KG1 (cell line): ENCODE measurements around the gene XPR1.
"Not testable (repeated sequence)": the region's sequence is repeated elsewhere in the genome, so short reads cannot be mapped to it uniquely, and the experiment has no call there.

ENCODE experiments used
- DNase-seq: peaks from one replicate; lab custom pipeline; 2025; lab: John Stamatoyannopoulos, UW

Gene XPR1

DNA sequence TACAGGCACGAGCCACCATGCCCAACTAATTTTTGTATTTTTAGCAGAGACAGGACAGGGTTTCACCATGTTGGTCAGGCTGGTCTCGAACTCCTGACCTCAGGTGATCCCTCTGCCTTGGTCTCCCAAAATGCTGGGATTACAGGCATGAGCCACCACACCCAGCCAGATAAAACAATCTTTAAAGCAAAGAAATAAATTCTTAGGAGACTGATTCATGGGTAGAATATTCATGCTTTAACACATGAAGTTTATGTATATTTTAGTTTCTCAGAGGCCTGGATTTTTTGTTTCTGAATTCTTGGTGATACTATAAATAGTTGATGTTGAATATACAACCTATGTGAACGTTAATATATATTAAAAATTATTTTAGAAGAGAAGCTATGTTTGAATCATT is 153.5 kb downstream of the XPR1 start:
- DNase-seq = no peak

DNA sequence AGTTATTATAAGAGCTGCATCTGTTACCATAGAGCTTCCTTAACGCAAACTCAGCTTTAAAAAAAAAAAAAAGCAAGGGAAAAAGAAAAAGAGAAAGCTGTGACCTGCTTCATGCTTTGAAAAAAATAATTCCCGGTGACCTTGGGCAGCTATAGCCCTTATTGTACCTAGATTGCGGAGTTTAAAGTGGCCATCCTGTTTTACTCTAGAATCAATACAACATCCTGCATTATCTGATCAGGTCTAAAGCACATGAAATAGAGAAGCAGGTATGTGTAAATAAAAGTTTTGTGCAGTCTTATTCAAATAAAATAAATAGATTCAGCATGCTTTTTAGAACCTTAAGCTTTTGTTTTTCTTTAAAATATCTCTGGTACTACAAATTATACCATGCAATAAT is 154.1 kb downstream of the XPR1 start:
- DNase-seq = no peak

GRCh38 chr1:180786624-180787023 is 154.8 kb downstream of the XPR1 start:
- no peak for DNase-seq

DNA sequence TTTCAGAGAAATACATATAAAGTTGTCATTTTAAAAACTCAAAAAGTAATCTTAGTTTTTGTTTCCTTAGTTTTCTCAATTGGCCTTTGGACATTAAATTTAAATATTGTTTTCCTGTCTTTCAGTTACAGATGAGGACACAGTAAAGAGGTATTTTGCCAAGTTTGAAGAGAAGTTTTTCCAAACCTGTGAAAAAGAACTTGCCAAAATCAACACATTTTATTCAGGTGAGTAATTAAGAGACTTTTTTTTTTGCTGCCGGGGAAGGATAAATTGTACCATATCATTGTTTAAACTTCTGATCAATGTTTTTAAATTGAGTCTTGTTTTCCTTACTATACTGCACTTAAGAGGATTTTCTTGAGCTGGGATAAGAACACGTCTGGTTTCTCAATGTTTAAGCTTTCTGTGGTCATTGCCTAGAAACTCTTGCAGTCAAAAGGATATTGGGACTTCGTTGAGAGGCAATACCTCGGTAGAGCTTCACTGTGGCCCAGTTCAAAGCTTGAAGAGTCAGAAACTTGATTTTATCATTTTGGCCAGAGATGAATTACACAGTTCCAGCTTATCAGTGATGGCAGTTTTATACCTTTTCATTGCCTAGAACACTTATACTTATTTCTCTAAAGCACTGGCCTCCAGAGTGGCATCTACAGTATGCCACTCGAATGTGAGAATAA is 155.9 kb downstream of the XPR1 start:
- no peak for DNase-seq

- no peak for DNase-seq
These were observed 157.6 kb downstream of the XPR1 start for GRCh38 chr1:180789460-180789859.

GRCh38 chr1:180791152-180791551 is 159.3 kb downstream of the XPR1 start:
- DNase-seq = not testable (repeated sequence)

- DNase-seq = no peak
These were observed 160.0 kb downstream of the XPR1 start for GRCh38 chr1:180791806-180792205.

DNA sequence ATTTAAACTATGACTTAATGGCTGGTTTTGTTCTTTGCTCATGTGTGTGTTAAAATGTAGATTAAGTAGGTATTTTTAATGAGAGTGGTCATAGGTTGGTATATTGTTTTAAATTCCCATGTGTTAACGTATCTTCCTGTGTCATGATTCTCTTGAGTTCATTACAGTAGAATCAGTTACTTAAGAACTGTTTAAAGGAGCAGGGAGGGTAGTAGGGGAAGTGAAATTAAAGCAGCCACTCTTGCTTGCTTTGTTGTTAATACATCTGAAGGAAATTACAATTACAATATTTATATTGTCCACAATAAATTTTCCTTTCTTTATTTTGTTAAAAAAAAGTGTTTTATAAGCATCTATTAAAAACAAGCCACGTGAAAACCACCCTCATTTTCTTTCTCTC is 161.6 kb downstream of the XPR1 start:
- no peak for DNase-seq

DNA sequence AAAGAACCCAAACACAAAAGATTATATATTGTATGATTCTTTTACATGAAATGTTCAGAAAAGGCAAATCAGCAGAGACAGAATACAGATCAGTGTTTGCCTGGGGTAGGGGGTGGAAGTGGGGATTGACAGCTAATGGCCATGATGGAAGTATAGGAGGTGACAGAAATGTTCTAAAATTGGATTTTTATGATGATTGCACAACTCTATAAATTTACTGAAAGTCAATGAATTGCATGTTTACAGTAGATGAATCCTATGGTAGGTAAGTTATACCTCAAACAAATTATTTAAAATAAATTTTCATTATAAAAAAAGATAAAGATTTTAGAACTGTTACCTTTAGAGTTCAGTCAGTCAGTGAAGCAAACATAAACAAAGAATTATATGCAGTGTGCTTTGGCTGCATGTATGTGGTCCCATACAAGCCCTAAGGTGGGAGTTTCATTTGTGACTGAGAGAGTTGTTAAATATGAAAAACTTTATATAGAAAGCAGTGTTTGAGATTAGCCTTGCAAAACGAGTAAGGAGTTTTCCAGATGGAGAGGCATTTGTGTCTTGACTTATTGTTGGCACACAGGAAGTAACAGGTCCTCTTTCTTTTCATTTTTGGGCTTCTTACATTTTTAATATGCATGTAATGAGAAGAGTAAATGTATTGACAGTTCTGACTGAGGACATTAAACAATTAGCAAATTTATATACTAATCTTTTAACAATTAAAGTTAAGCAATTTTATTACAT is 165.2 kb downstream of the XPR1 start:
- DNase-seq = no peak

- no peak for DNase-seq
These were observed 169.1 kb downstream of the XPR1 start for GRCh38 chr1:180800945-180801344.

DNA sequence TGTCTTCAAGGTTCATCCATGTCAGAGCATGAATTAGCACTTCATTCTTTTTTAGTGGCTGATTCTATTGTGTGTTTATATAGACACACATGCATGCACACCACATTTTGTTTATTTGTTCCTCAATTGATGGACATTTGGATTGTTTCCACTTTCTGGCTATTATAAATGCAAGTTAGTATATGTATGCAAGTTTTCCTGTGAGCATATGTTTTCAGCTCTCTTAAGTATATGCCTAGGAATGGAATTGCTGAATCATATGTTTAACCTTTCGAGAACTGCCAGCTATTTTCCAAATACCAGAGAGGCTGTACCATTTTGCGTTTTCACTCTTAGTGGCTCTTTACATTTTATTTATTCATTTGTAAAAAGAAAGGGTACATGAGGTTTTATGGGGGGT is 171.0 kb downstream of the XPR1 start:
- DNase-seq = no peak

- DNase-seq = no peak
These were observed 173.5 kb downstream of the XPR1 start for GRCh38 chr1:180805316-180805715.

- no peak for DNase-seq
These were observed 179.5 kb downstream of the XPR1 start for GRCh38 chr1:180811298-180811697.

- DNase-seq = no peak
These were observed 180.1 kb downstream of the XPR1 start for GRCh38 chr1:180811886-180812285.

DNA sequence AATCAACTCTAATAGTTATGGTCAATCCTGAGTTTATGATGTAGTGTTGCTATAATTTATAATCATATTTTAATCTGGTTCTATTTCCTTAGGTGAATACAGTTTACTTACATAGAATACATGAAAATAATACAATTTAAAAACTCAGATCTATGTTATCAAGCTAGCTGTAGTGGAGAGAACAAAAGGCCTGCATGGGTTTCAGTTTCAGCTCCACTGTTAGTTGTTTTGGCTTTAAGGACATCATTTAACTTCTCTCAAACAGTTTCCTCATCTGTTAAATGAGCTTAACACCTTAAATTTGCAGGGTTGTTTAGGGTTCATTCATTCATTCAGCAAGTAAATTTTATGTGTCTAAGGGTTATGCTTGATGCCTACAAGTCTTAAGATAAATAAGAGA is 182.4 kb downstream of the XPR1 start:
- DNase-seq = no peak

DNA sequence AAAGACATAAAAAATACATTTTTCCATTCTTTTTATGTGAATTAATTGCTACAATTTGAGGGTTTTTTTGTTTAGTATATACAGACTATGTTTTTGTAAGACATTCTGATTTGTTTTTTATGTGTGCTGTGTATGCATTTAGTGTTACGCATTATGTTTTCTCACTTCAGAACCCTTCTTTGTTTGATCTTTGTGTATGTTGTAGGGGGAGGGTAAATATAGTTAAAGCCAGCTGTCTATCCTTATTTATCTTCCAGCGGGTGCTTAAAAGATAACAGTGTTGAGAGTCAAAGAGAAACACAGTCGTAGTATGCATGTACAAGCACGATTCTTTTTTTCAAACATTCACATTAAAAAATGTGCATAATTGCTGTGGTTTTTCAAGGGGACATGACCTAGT is 183.4 kb downstream of the XPR1 start:
- no peak for DNase-seq

GRCh38 chr1:180816132-180816531 is 184.3 kb downstream of the XPR1 start:
- DNase-seq = no peak

GRCh38 chr1:180821970-180822369 is 190.1 kb downstream of the XPR1 start:
- DNase-seq = no peak

DNA sequence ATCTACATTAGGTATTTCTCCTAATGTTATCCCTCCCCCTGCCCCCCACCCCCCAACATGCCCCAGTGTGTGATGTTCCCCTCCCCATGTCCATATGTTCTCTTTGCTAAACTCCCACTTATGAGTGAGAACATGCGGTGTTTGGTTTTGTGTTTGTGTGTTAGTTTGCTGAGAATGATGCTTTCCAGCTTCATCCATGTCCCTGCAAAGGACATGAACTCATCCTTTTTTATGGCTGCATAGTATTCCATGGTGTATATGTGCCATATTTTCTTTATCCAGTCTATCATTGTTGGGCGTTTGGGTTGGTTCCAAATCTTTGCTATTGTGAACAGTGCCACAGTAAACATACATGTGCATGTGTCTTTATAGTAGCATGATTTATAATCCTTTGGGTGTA is 199.7 kb downstream of the XPR1 start:
- DNase-seq = not testable (repeated sequence)

DNA sequence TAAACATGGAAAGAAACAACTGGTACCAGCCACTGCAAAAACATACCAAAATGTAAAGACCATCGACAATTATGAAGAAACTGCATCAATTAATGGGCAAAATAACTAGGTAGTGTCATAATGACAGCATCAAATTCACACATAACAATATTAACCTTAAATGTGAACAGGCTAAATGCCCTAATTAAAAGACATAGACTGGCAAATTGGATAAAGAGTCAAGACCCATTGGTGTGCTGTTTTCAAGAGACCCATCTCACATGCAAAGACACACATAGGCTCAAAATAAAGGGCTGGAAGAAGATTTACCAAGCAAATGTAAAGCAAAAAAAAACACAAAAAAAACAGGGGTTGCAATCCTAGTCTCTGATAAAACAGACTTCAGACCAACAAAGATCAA is 201.4 kb downstream of the XPR1 start:
- DNase-seq = not testable (repeated sequence)

DNA sequence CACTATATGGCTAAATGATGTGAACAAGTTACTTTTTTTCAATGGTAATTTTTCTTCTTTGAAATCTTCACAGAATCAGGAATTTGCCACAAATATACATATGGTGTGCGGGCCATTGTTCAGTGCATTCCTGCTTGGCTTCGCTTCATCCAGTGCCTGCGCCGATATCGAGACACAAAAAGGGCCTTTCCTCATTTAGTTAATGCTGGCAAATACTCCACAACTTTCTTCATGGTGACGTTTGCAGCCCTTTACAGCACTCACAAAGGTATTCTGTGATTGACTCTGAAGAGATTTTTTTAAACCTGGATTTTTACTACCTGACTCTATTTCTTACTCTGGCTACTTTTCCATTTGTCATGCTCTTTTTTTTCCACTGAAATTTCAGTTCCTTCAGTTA is 204.6 kb downstream of the XPR1 start:
- no peak for DNase-seq

GRCh38 chr1:180837020-180837419 is 205.2 kb downstream of the XPR1 start:
- no peak for DNase-seq

GRCh38 chr1:180838535-180838934 is 206.7 kb downstream of the XPR1 start:
- DNase-seq = no peak

DNA sequence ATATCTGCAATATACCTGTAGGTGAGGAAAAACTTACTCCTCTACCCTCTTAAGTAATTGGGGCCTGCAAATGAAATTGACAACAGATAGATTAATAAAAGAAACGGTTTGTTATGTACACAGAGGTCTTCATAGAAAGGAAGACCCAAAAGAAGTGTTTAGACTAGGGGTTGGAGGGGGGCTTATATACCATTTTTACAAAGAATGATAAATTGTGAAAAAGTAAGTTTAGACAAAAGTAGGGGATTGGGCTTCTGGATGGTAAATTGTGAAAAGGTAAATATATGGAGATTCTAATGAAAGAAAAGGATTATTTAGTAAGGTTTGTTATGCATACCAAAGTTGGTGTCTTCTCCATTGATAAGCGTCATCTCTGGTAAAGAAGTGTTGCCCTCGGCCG is 207.7 kb downstream of the XPR1 start:
- DNase-seq = no peak
